ENCODE data around the gene VSIG10L. TPM values are rescaled to one million over a fixed set of nuclear protein-coding genes. Genes with fewer than 3 reads are reported as not detected.

Gene VSIG10L
- total RNA-seq, 1 donor from 2014 or later = 0.92 TPM

GRCh38 chr19:51354742-51355148 is 12.8 kb upstream of the VSIG10L start:
- H3K4me3 ChIP-seq (ENCODE audit: low read depth, low read length) = no peak overlapping the region
- no peak for TF ChIP-seq CTCF (conservative IDR thresholded peaks at IDR 0.05; ENCODE audit: low read depth, low read length)
- DNase-seq (ENCODE audit: low read depth) = no peak

GRCh38 chr19:51354103-51354741 is 12.3 kb upstream of the VSIG10L start:
- H3K4me3 ChIP-seq (ENCODE audit: low read depth, low read length) = no peak overlapping the region
- TF ChIP-seq CTCF (conservative IDR thresholded peaks at IDR 0.05; ENCODE audit: low read depth, low read length) = no peak
- no peak for DNase-seq (ENCODE audit: low read depth)

GRCh38 chr19:51352783-51353360 is 10.9 kb upstream of the VSIG10L start:
- no peak for TF ChIP-seq CTCF (conservative IDR thresholded peaks at IDR 0.05; ENCODE audit: low read depth, low read length)
- H3K4me3 ChIP-seq (ENCODE audit: low read depth, low read length) = no peak overlapping the region
- DNase-seq (ENCODE audit: low read depth) = no peak

GRCh38 chr19:51351266-51351990 is 9.5 kb upstream of the VSIG10L start:
- no peak for DNase-seq (ENCODE audit: low read depth)
- no peak overlapping the region for H3K4me3 ChIP-seq (ENCODE audit: low read depth, low read length)
- TF ChIP-seq CTCF (conservative IDR thresholded peaks at IDR 0.05; ENCODE audit: low read depth, low read length) = no peak

DNA sequence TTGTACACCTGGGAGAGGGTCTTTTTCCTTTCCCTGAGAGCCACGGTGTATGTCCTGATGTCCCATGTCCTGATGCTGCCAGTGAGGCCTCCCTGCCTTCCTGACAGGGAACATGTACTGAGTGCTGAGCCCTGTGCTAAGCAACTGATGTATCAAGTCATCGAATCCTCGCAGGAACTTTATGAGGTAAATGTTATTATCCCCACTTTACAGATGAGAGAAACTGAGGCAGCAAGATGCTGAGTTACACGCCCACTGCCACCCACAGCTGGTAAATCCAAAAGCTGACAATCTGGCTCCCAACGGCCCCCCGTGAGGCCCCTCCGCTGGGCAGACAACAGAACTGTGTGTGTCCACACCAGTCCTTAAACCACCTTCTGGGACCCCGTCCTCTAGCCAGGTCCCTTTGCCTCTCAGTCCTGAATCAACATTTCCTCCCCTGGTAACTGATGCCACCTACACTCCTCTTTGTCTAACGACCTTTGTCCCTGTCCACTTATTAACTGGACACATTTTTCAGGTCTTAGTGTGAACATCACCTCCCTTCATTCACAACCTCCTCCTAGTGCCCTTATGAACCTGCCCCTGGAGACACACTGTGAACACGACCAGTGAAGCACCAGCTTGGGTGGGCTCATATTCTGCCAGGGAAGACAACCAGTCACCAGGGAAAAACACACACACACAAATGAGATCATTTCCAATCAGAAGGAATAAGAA is 5.4 kb upstream of the VSIG10L start:
- DNase-seq (ENCODE audit: low read depth) = no peak
- no peak overlapping the region for H3K4me3 ChIP-seq (ENCODE audit: low read depth, low read length)
- TF ChIP-seq CTCF (conservative IDR thresholded peaks at IDR 0.05; ENCODE audit: low read depth, low read length) = no peak

DNA sequence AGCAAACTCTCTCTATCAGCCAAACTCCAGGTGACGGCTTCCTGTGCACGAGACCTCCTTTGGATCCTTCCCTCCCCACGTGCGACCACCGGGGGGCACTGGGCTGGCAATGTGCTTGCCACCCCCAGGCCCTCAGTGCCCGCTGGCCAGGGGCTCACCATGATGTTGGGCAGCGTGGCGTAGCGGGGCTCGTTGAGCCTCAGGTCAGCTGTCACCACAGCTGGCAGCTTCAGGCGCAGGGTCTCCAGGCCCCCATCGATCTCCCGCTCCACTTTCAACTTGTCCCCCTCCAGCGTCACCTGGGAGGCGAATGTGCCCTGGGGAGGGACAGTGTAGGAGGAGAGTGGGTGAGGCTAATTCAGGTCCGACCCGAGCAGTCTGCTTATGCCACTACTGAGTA is 4.8 kb upstream of the VSIG10L start:
- H3K4me3 ChIP-seq (ENCODE audit: low read depth, low read length) = no peak overlapping the region
- no peak for DNase-seq (ENCODE audit: low read depth)
- no peak for TF ChIP-seq CTCF (conservative IDR thresholded peaks at IDR 0.05; ENCODE audit: low read depth, low read length)

All from epithelial cell of proximal tubule (primary cell).